GM21515 (cell line): Measurements from ENCODE around the gene AGBL1.

Experiments used
- ATAC-seq: cut with Tn5 transposase; IDR thresholded peaks from one replicate; pipeline ENCODE4 v1.9.1; 2021; ENCODE audit not compliant: unreplicated experiment

AGBL1 gene

GRCh38 chr15:86568378-86568777, 488.7 kb downstream of the AGBL1 start:
- no peak for ATAC-seq

GRCh38 chr15:86570738-86571137, 491.1 kb downstream of the AGBL1 start:
- no peak for ATAC-seq

- ATAC-seq: no peak
Measured at GRCh38 chr15:86571873-86572272, 492.2 kb downstream of the AGBL1 start.

- ATAC-seq: no peak
Measured at GRCh38 chr15:86572368-86572841, 492.7 kb downstream of the AGBL1 start.

GRCh38 chr15:86573476-86573875, 493.8 kb downstream of the AGBL1 start:
- no peak for ATAC-seq

GRCh38 chr15:86588413-86588812, 508.7 kb downstream of the AGBL1 start:
- no peak for ATAC-seq

GRCh38 chr15:86590461-86590860, 510.8 kb downstream of the AGBL1 start:
- no peak for ATAC-seq

- ATAC-seq: no peak
Measured at GRCh38 chr15:86591158-86591557, 511.5 kb downstream of the AGBL1 start.

- no peak for ATAC-seq
Measured at GRCh38 chr15:86591994-86592735, 512.5 kb downstream of the AGBL1 start.

GRCh38 chr15:86595741-86596140, 516.1 kb downstream of the AGBL1 start:
- ATAC-seq: no peak

GRCh38 chr15:86603466-86603865, 523.8 kb downstream of the AGBL1 start:
- no peak for ATAC-seq

GRCh38 chr15:86608461-86609205, 529.0 kb downstream of the AGBL1 start:
- ATAC-seq: no peak

- ATAC-seq: no peak
Measured at GRCh38 chr15:86609275-86609674, 529.6 kb downstream of the AGBL1 start.

GRCh38 chr15:86610038-86610437, 530.4 kb downstream of the AGBL1 start:
- ATAC-seq: no peak

GRCh38 chr15:86611417-86612040, 531.9 kb downstream of the AGBL1 start:
- no peak for ATAC-seq

- ATAC-seq: no peak
Measured at GRCh38 chr15:86615411-86615810, 535.7 kb downstream of the AGBL1 start.

- ATAC-seq: no peak
Measured at GRCh38 chr15:86615816-86616215, 536.1 kb downstream of the AGBL1 start.

- no peak for ATAC-seq
Measured at GRCh38 chr15:86616771-86617170, 537.1 kb downstream of the AGBL1 start.

- no peak for ATAC-seq
Measured at GRCh38 chr15:86620157-86620556, 540.5 kb downstream of the AGBL1 start.

- no peak for ATAC-seq
Measured at GRCh38 chr15:86620641-86621349, 541.1 kb downstream of the AGBL1 start.

- ATAC-seq: no peak
Measured at GRCh38 chr15:86623236-86623635, 543.6 kb downstream of the AGBL1 start.
